ENCODE data around the gene FGF6.

- no peak for TF ChIP-seq CTCF (IDR thresholded peaks at IDR 0.05; ENCODE audit: low read length)
- TF ChIP-seq EZH2 (IDR thresholded peaks at IDR 0.05; ENCODE audit: borderline replicate concordance, low read length) = no peak
These were observed 33.6 kb downstream of the FGF6 start for GRCh38 chr12:4412056-4412455.

Measured in OCI-LY1 (cell line).